ENCODE measurements around the gene PLVAP.
"Not testable (repeated sequence)": the region's sequence is repeated elsewhere in the genome, so short reads cannot be mapped to it uniquely, and the experiment has no call there.

The PLVAP gene

DNA sequence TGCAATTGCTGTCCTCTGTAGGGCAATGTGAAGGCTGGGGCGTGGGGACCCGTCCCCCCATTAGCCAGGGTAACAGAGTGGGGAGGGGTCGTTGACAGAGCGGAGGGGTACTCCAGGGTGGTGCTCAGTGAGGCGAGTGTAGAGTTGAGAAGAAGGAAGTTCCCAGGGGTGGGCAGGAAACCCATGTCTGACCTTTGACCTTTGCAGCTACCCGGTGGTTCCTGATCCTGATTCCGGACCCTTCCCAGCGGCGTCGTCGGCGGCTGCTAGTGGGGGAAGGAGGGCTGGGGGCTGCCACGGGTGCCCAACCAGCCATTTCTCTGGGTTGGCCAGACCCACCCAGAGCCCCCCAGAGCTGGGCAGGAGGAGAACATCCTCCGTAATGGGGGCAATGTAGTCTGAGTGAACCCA is 2.1 kb upstream of the PLVAP start:
- no peak overlapping the region for H2AFZ ChIP-seq
- no peak overlapping the region for H3K9ac ChIP-seq
- H3K79me2 ChIP-seq = no peaks in the 10 kb centered on the region
- H3K36me3 ChIP-seq (ENCODE audit: control insufficient read depth, insufficient read depth, low read length) = no peaks in the 10 kb centered on the region
- H3K9me3 ChIP-seq (ENCODE audit: control insufficient read depth, low read length) = no peaks in the 10 kb centered on the region
- no peaks in the 10 kb centered on the region for H3K27me3 ChIP-seq (ENCODE audit: control insufficient read depth, insufficient read depth, low read length)
- no peak overlapping the region for H3K4me3 ChIP-seq (ENCODE audit: low read depth, low read length)
- no peak overlapping the region for H3K4me2 ChIP-seq (ENCODE audit: low read length)
- TF ChIP-seq, protein P1, sequence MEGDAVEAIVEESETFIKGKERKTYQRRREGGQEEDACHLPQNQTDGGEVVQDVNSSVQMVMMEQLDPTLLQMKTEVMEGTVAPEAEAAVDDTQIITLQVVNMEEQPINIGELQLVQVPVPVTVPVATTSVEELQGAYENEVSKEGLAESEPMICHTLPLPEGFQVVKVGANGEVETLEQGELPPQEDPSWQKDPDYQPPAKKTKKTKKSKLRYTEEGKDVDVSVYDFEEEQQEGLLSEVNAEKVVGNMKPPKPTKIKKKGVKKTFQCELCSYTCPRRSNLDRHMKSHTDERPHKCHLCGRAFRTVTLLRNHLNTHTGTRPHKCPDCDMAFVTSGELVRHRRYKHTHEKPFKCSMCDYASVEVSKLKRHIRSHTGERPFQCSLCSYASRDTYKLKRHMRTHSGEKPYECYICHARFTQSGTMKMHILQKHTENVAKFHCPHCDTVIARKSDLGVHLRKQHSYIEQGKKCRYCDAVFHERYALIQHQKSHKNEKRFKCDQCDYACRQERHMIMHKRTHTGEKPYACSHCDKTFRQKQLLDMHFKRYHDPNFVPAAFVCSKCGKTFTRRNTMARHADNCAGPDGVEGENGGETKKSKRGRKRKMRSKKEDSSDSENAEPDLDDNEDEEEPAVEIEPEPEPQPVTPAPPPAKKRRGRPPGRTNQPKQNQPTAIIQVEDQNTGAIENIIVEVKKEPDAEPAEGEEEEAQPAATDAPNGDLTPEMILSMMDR (IDR thresholded peaks at IDR 0.05) = no peak
- H3K4me1 ChIP-seq = peaks cover 4% of the 10 kb centered on the region
- no peak overlapping the region for H3K27ac ChIP-seq

DNA sequence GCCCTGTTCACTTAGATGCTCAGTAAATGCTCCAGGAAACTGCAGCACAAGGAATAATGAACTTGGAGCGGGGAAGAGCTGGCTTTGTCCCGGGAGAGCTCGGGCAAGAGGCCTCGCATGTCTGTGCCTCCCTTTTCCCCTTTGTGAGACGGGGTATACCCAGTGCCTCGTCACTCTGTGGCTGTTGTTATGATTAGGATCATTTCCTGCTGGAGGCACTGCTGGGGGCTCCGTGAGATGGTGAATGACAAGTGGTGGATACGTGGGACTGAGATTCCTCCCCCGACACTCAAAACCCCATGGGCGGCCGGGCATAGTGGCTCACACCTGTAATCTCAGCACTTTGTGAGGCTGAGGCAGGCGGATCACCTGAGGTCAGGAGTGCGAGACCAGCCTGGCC is 1.1 kb upstream of the PLVAP start:
- Histone ChIP-seq H3K27ac (no peak overlapping the region), H3K27me3 (ENCODE audit: control insufficient read depth, insufficient read depth, low read length) (no peaks in the 10 kb centered on the region), H3K4me2 (ENCODE audit: low read length) (no peak overlapping the region), H3K36me3 (ENCODE audit: control insufficient read depth, insufficient read depth, low read length) (no peaks in the 10 kb centered on the region), H3K4me3 (ENCODE audit: low read depth, low read length) (no peak overlapping the region), H3K9ac (no peak overlapping the region), H3K79me2 (no peaks in the 10 kb centered on the region), H3K9me3 (ENCODE audit: control insufficient read depth, low read length) (no peaks in the 10 kb centered on the region), H2AFZ (no peak overlapping the region), H3K4me1 (peaks cover 9% of the 10 kb centered on the region)
- TF ChIP-seq, protein P1 (IDR thresholded peaks at IDR 0.05) = no peak

DNA sequence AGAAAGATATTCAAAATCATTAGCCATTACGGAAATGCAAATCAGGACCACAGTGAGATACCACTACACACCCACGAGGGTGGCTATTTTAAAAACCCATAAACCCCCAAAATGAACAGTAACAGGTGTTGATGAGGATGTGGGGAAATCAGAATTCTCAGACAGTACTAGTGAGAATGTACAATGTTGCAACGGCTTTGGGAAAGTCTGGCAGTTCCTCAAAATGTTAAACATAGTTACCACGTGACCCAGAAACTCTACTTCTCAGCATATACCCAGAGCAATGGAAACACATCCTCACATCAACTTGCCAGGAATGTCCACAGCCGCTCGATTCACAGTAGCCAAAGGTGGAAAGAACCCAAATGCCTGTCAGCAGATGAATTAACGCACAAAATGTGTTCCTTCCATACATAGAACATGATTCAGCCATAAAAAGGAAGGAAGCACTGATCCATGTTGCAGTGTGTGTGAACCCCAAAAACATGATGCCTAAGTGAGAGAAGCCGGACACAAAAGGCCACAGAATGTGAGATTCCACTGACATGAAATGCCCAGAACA is 7.0 kb downstream of the PLVAP start:
- Histone ChIP-seq H3K79me2 (no peaks in the 10 kb centered on the region), H3K9ac (no peak overlapping the region), H3K27me3 (ENCODE audit: control insufficient read depth, insufficient read depth, low read length) (no peaks in the 10 kb centered on the region), H3K27ac (peak overlapping the region; percentile 26), H3K36me3 (ENCODE audit: control insufficient read depth, insufficient read depth, low read length) (no peaks in the 10 kb centered on the region), H3K4me1 (peaks cover 9% of the 10 kb centered on the region), H2AFZ (no peak overlapping the region), H3K4me3 (ENCODE audit: low read depth, low read length) (no peak overlapping the region), H3K4me2 (ENCODE audit: low read length) (peak overlapping the region; percentile 29), H3K9me3 (ENCODE audit: control insufficient read depth, low read length) (no peaks in the 10 kb centered on the region)
- TF ChIP-seq, protein P1 (IDR thresholded peaks at IDR 0.05) = no peak

DNA sequence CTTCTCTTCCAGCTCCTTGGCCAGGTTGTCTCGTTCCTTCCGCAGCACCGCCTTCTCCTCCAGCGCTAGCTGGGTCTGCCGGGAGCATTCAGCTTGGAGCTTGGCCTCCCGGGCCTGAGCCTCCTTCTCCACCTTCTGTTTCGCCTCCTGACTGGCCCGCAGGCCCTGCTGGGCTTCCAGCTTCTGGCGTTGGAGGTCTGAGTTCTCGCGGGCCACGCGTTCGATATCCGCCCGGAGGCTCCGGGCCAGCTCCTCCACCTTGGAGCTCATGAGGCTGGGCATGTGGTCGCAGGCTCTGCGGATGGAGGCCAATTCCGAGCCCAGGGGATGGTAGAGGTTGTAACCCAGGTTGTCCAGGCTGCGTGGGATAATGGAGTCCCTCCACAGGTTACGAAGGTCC is 11.8 kb downstream of the PLVAP start:
- Histone ChIP-seq H3K9me3 (ENCODE audit: control insufficient read depth, low read length) (no peaks in the 10 kb centered on the region), H3K4me3 (ENCODE audit: low read depth, low read length) (no peak overlapping the region), H3K4me2 (ENCODE audit: low read length) (no peak overlapping the region), H3K36me3 (ENCODE audit: control insufficient read depth, insufficient read depth, low read length) (no peaks in the 10 kb centered on the region), H3K79me2 (no peaks in the 10 kb centered on the region), H2AFZ (no peak overlapping the region), H3K4me1 (no peaks in the 10 kb centered on the region), H3K27me3 (ENCODE audit: control insufficient read depth, insufficient read depth, low read length) (no peaks in the 10 kb centered on the region), H3K27ac (no peak overlapping the region), H3K9ac (no peak overlapping the region)
- TF ChIP-seq, protein P1 (IDR thresholded peaks at IDR 0.05) = no peak

DNA sequence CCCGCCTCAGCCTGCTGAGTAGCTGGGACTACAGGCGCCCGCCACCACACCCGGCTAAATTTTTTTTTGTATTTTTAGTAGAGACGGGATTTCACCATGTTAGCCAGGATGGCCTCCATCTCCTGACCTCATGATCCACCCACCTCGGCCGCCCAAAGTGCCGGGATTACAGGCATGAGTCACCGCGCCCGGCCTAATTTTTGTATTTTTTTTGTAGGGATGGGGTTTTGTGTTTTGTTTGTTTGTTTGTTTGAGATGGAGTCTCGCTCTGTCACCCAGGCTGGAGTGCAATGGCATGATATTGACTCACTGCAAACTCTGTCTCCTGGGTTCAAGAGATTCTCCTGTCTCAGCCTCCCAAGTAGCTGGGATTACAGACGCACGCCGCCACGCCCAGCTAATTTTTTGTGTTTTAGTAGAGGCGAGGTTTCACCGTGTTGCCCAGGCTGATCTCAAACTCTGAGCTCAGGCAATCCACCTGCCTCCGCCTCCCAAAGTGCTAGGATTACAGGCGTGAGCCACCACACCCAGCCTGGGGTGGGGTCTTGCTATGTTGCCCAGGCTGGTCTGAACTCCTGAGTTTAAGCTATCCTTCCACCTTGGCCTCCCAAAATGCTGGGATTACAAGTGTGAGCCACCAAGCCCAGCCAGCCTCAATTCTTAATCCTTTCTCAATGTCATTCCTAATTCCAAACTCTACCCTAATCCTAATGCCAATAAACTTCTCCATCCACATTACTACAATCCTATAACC is 13.1 kb downstream of the PLVAP start:
- H2AFZ ChIP-seq; H3K9ac ChIP-seq; H3K27me3 ChIP-seq (ENCODE audit: control insufficient read depth, insufficient read depth, low read length); H3K4me2 ChIP-seq (ENCODE audit: low read length); H3K79me2 ChIP-seq; H3K9me3 ChIP-seq (ENCODE audit: control insufficient read depth, low read length); H3K4me1 ChIP-seq; H3K27ac ChIP-seq; H3K36me3 ChIP-seq (ENCODE audit: control insufficient read depth, insufficient read depth, low read length); H3K4me3 ChIP-seq (ENCODE audit: low read depth, low read length): not testable (repeated sequence)
